HepG2 (cell line): ENCODE data around the gene P2RX3. TPM values are rescaled to one million over a fixed set of nuclear protein-coding genes. Genes with fewer than 3 reads are reported as not detected.

Source experiments
- ATRX ChIP-seq: sonication (generic); formaldehyde crosslinking; IDR thresholded peaks from 2 replicates; pipeline ENCODE4 v1.4.0; 2020; ENCODE audit warnings: missing genetic modification reagents, borderline replicate concordance
- BHLHE40 ChIP-seq: IDR thresholded peaks from 2 replicates; pipeline ENCODE4 v1.6.1; 2011; ENCODE audit warnings: low read length, improper control_type of control experiment
- FOSL1 ChIP-seq: sonication (generic); formaldehyde crosslinking; IDR thresholded peaks from 2 replicates; pipeline ENCODE4 v1.9.0; 2021; ENCODE audit warnings: missing genetic modification reagents, borderline replicate concordance
- FOXA3 ChIP-seq: IDR thresholded peaks from 2 replicates; pipeline ENCODE4 v1.6.1; 2016; ENCODE audit warnings: missing genetic modification reagents, missing compliant biosample characterization
- FOXM1 ChIP-seq: sonication (generic); formaldehyde crosslinking; IDR thresholded peaks from 2 replicates; pipeline ENCODE4 v1.5.0; 2020; ENCODE audit warnings: missing genetic modification reagents
- IKZF4 ChIP-seq: sonication (generic); formaldehyde crosslinking; IDR thresholded peaks from 2 replicates; pipeline ENCODE4 v1.5.1; 2020; ENCODE audit warnings: borderline replicate concordance, mild to moderate bottlenecking, low read depth, missing genetic modification reagents; ENCODE audit errors: not compliant biosample characterization
- KDM1A ChIP-seq: IDR thresholded peaks from 2 replicates; pipeline ENCODE4 v1.6.1; 2016; ENCODE audit warnings: missing compliant biosample characterization
- MAF1 ChIP-seq: sonication (generic); formaldehyde crosslinking; IDR thresholded peaks from 2 replicates; pipeline ENCODE4 v1.5.0; 2020; ENCODE audit warnings: missing genetic modification reagents, borderline replicate concordance
- MXI1 ChIP-seq: IDR thresholded peaks from 3 replicates; pipeline ENCODE4 v1.6.1; 2012; ENCODE audit warnings: low read depth, low read length, inconsistent platforms, borderline replicate concordance
- NR3C1 ChIP-seq: sonication (generic); formaldehyde crosslinking; IDR thresholded peaks from 2 replicates; pipeline ENCODE4 v1.4.0; 2020; ENCODE audit warnings: missing genetic modification reagents
- POLR2G ChIP-seq: fragments of 200-400 bp; formaldehyde crosslinking; IDR thresholded peaks from 2 replicates; pipeline ENCODE4 v1.6.1; 2018; ENCODE audit warnings: mild to moderate bottlenecking, low read depth, low read length, moderate library complexity
- SP1 ChIP-seq, 2 experiments: fragments of 450-650 bp in 1 of 2; sonication (generic) in 1 of 2; formaldehyde crosslinking in 1 of 2; IDR thresholded peaks; 2 replicates each; pipeline versions ENCODE4 v1.4.0 to v1.6.1; 2016 to 2020; ENCODE audit warnings: missing genetic modification reagents in 1 of 2
- ZBTB7A ChIP-seq: sonication (generic); formaldehyde crosslinking; IDR thresholded peaks from 2 replicates; pipeline ENCODE4 v1.8.0; 2022; ENCODE audit warnings: mild to moderate bottlenecking, missing genetic modification reagents
- ZNF205 ChIP-seq: IDR thresholded peaks from 2 replicates; pipeline ENCODE4 v1.6.1; 2018; ENCODE audit warnings: missing biosample characterization, missing genetic modification reagents
- ZNF207 ChIP-seq: fragments of 450-650 bp; IDR thresholded peaks from 2 replicates; pipeline ENCODE4 v1.6.1; 2016; ENCODE audit warnings: antibody characterized with exemption, borderline replicate concordance
- ZNF354B ChIP-seq: sonication (generic); formaldehyde crosslinking; IDR thresholded peaks from 2 replicates; pipeline ENCODE4 v1.8.0; 2022; ENCODE audit warnings: mild to moderate bottlenecking, missing genetic modification reagents
- ZNF570 ChIP-seq: sonication (generic); formaldehyde crosslinking; IDR thresholded peaks from 2 replicates; pipeline ENCODE4 v1.4.0; 2020; ENCODE audit warnings: mild to moderate bottlenecking, missing genetic modification reagents, borderline replicate concordance
- ZNF883 ChIP-seq: sonication (generic); formaldehyde crosslinking; IDR thresholded peaks from 2 replicates; pipeline ENCODE4 v1.5.1; 2020; ENCODE audit warnings: mild to moderate bottlenecking, missing genetic modification reagents; ENCODE audit errors: not compliant biosample characterization
- ZSCAN12 ChIP-seq: sonication (generic); formaldehyde crosslinking; IDR thresholded peaks from 2 replicates; pipeline ENCODE4 v1.9.0; 2021; ENCODE audit warnings: mild to moderate bottlenecking, missing genetic modification reagents
- polyA plus RNA-seq, 8 experiments: library from polyadenylated mRNA; depleted of rRNA in 3 of 8; stranded (reverse) in 7 of 8; unstranded in 1 of 8; fragments of >200 nt; fragmentation: Illumina TruSeq in 4 of 8; extraction: Trizol in 4 of 8; gene quantifications; 2 replicates each; pipeline versions ENCODE4 v1.2.1 to v1.2.3, GENCODE V29; 2011 to 2016; ENCODE audit warnings: low read depth in 4 of 8, missing spikeins in 1 of 8, mixed read lengths in 1 of 8; ENCODE audit not compliant: insufficient read depth in 1 of 8
- total RNA-seq, 5 experiments: library from RNA; depleted of rRNA; stranded (reverse); fragments of >200 nt; fragmentation: Illumina TruSeq; extraction: Trizol; gene quantifications; 2 replicates each; pipeline ENCODE4 v1.2.3, GENCODE V29; 2016; ENCODE audit warnings: low read depth in 1 of 5
- TF ChIP-seq, protein P1 (sequence below): sonication (generic); formaldehyde crosslinking; IDR thresholded peaks from 2 replicates; pipeline ENCODE4 v1.8.1; 2023; ENCODE audit warnings: mild to moderate bottlenecking, inconsistent platforms, moderate library complexity, missing genetic modification reagents, borderline replicate concordance
- TF ChIP-seq, protein P2 (sequence below): sonication (generic); formaldehyde crosslinking; IDR thresholded peaks from 2 replicates; pipeline ENCODE4 v1.4.0; 2020; ENCODE audit warnings: mild to moderate bottlenecking, low read depth, missing genetic modification reagents
- TF ChIP-seq, protein P3 (sequence below): IDR thresholded peaks from 2 replicates; pipeline ENCODE4 v1.6.1; 2018; ENCODE audit warnings: missing genetic modification reagents, mild to moderate bottlenecking, missing compliant biosample characterization
- TF ChIP-seq, protein P4 (sequence below): sonication (generic); formaldehyde crosslinking; IDR thresholded peaks from 2 replicates; pipeline ENCODE4 v1.4.0; 2020; ENCODE audit warnings: missing genetic modification reagents
- TF ChIP-seq, protein P5 (sequence below): IDR thresholded peaks from 2 replicates; pipeline ENCODE4 v1.6.1; 2016; ENCODE audit warnings: missing compliant biosample characterization, missing genetic modification reagents, borderline replicate concordance

Gene P2RX3
- total and polyA plus RNA-seq, 2 of the 13 experiments (the other 11 are each of a cell fraction or from before 2014, with no cell fraction given) = 0.08 TPM; not detected in 1

DNA sequence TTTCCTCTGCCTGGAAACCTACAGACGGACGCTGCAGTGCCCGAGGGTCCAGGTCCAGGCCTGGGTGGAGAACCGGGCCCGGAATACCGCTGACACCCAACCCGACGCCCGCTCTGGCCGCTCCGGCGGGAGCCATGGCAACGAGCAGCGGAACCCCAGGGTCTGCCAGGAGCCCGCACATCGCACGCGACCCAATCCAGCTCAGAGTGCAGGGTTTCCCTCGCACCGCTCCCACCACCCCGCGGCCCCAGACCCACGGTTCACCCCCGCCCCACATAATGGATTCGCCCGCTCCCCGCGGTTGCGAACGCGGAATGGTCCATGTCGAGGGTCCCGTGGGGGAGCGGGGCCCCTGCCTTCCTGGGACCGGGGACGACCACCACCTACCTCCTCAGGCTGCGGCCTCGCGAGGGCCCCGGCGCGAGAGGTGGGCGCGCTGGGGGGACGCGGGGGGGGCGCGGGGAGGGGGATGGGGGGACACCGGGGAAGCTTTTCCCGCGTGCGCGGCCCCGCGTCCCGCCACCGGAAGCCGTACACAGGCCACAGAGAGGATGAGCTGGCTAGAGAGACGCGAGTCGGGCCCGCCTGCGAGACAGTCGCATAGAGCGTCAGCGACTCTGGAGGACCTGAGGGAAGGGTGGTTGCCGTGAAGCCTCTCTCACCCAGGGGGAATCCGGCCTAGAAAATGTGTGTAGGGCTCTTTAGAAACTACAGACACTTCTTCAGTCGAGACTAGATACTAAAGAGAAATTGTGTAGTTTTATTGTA is 2.6 kb upstream of the P2RX3 start, which contains the start of gene SSRP1 (continued):
- no peak for TF ChIP-seq MAF1
- peak; percentile 46; the same call in 1 of the 3 replicates for TF ChIP-seq MXI1
- no peak for TF ChIP-seq NR3C1
- TF ChIP-seq, protein P1, sequence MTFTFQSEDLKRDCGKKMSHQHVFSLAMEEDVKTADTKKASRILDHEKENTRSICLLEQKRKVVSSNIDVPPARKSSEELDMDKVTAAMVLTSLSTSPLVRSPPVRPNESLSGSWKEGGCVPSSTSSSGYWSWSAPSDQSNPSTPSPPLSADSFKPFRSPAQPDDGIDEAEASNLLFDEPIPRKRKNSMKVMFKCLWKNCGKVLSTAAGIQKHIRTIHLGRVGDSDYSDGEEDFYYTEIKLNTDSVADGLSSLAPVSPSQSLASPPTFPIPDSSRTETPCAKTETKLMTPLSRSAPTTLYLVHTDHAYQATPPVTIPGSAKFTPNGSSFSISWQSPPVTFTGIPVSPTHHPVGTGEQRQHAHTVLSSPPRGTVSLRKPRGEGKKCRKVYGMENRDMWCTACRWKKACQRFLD (CRISPR knock-in tag) = no peak
- no peak for TF ChIP-seq KDM1A (CRISPR knock-in tag)
- TF ChIP-seq ZNF207 = no peak
- TF ChIP-seq FOXM1 = no peak
- TF ChIP-seq, protein P2, sequence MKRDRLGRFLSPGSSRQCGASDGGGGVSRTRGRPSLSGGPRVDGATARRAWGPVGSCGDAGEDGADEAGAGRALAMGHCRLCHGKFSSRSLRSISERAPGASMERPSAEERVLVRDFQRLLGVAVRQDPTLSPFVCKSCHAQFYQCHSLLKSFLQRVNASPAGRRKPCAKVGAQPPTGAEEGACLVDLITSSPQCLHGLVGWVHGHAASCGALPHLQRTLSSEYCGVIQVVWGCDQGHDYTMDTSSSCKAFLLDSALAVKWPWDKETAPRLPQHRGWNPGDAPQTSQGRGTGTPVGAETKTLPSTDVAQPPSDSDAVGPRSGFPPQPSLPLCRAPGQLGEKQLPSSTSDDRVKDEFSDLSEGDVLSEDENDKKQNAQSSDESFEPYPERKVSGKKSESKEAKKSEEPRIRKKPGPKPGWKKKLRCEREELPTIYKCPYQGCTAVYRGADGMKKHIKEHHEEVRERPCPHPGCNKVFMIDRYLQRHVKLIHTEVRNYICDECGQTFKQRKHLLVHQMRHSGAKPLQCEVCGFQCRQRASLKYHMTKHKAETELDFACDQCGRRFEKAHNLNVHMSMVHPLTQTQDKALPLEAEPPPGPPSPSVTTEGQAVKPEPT (CRISPR knock-in tag) = no peak
- no peak for TF ChIP-seq ZNF570 (CRISPR knock-in tag)
- TF ChIP-seq, protein P3, sequence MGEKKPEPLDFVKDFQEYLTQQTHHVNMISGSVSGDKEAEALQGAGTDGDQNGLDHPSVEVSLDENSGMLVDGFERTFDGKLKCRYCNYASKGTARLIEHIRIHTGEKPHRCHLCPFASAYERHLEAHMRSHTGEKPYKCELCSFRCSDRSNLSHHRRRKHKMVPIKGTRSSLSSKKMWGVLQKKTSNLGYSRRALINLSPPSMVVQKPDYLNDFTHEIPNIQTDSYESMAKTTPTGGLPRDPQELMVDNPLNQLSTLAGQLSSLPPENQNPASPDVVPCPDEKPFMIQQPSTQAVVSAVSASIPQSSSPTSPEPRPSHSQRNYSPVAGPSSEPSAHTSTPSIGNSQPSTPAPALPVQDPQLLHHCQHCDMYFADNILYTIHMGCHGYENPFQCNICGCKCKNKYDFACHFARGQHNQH = peak; percentile 99
- TF ChIP-seq, protein P4, sequence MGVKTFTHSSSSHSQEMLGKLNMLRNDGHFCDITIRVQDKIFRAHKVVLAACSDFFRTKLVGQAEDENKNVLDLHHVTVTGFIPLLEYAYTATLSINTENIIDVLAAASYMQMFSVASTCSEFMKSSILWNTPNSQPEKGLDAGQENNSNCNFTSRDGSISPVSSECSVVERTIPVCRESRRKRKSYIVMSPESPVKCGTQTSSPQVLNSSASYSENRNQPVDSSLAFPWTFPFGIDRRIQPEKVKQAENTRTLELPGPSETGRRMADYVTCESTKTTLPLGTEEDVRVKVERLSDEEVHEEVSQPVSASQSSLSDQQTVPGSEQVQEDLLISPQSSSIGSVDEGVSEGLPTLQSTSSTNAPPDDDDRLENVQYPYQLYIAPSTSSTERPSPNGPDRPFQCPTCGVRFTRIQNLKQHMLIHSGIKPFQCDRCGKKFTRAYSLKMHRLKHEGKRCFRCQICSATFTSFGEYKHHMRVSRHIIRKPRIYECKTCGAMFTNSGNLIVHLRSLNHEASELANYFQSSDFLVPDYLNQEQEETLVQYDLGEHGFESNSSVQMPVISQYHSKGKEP (CRISPR knock-in tag) = no peak
- no peak for TF ChIP-seq ATRX
- no peak for TF ChIP-seq ZNF354B
- TF ChIP-seq ZNF883 (CRISPR knock-in tag) = peak; percentile 54
- peak; percentile 79 for TF ChIP-seq POLR2G
- TF ChIP-seq SP1 (IDR thresholded peaks at IDR 0.05) = no peak
- TF ChIP-seq SP1 (CRISPR knock-in tag; IDR thresholded peaks at IDR 0.05) = no peak
- TF ChIP-seq ZSCAN12 = no peak
- no peak for TF ChIP-seq ZNF205 (CRISPR knock-in tag)
- TF ChIP-seq FOXA3 (CRISPR knock-in tag) = no peak; the same call in 1 of the 2 replicates
- TF ChIP-seq FOSL1 (CRISPR knock-in tag) = no peak
- no peak for TF ChIP-seq IKZF4
- TF ChIP-seq BHLHE40 = peak; percentile 80
- TF ChIP-seq ZBTB7A (CRISPR knock-in tag) = no peak
- TF ChIP-seq, protein P5, sequence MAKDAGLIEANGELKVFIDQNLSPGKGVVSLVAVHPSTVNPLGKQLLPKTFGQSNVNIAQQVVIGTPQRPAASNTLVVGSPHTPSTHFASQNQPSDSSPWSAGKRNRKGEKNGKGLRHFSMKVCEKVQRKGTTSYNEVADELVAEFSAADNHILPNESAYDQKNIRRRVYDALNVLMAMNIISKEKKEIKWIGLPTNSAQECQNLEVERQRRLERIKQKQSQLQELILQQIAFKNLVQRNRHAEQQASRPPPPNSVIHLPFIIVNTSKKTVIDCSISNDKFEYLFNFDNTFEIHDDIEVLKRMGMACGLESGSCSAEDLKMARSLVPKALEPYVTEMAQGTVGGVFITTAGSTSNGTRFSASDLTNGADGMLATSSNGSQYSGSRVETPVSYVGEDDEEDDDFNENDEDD (CRISPR knock-in tag) = peak; percentile 93
